Stomach (tissue), 4 donors: ENCODE results near the gene FRMPD4.

ENCODE experiments used
- POLR2AphosphoS5 ChIP-seq, 3 donors: sonication (generic); formaldehyde crosslinking; IDR thresholded peaks; one replicate each; pipeline ENCODE4 v1.6.1; 2016; ENCODE audit warnings: antibody characterized with exemption in 3 of 3
- TF ChIP-seq, protein P1 (sequence below), 7 experiments: fragments of 450-650 bp in 4 of 7; fragments of 200-600 bp in 3 of 7; sonication (generic) in 3 of 7; IDR thresholded peaks; one replicate each; pipeline ENCODE4 v1.5.1; 2016 to 2019; ENCODE audit warnings: antibody characterized with exemption in 7 of 7, control low read depth in 2 of 7, mild to moderate bottlenecking in 1 of 7

- TF ChIP-seq, protein P1, sequence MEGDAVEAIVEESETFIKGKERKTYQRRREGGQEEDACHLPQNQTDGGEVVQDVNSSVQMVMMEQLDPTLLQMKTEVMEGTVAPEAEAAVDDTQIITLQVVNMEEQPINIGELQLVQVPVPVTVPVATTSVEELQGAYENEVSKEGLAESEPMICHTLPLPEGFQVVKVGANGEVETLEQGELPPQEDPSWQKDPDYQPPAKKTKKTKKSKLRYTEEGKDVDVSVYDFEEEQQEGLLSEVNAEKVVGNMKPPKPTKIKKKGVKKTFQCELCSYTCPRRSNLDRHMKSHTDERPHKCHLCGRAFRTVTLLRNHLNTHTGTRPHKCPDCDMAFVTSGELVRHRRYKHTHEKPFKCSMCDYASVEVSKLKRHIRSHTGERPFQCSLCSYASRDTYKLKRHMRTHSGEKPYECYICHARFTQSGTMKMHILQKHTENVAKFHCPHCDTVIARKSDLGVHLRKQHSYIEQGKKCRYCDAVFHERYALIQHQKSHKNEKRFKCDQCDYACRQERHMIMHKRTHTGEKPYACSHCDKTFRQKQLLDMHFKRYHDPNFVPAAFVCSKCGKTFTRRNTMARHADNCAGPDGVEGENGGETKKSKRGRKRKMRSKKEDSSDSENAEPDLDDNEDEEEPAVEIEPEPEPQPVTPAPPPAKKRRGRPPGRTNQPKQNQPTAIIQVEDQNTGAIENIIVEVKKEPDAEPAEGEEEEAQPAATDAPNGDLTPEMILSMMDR (IDR thresholded peaks at IDR 0.05): no peak
- TF ChIP-seq POLR2AphosphoS5 (IDR thresholded peaks at IDR 0.05): no peak
These were observed 11.6 kb downstream of the FRMPD4 start for GRCh38 chrX:12149670-12150407.
